ENCODE measurements around the gene KIF7. TPM values are rescaled to one million over a fixed set of nuclear protein-coding genes. Genes with fewer than 3 reads are reported as not detected.

KIF7 gene
- total RNA-seq, 1 experiment from 2014 or later = 8.2 TPM

GRCh38 chr15:89632563-89633430, 22.5 kb downstream of the KIF7 start:
- no peak for TF ChIP-seq CTCF (IDR thresholded peaks at IDR 0.05; ENCODE audit: insufficient read depth in 1 of 2, low read depth in 1 of 2, low read length in 1 of 2, severe bottlenecking in 1 of 2, unreplicated experiment in 1 of 2)
- Histone ChIP-seq H3K27me3 (replicated peaks; ENCODE audit: control insufficient read depth, insufficient read depth, low read length) (no peaks in the 10 kb centered on the region), H3K4me3 (ENCODE audit: low read depth, low read length) (no peak overlapping the region), H3K36me3 (ENCODE audit: control insufficient read depth, insufficient read depth, low read length) (no peaks in the 10 kb centered on the region; the same call in 1 of the 2 replicates), H3K9me3 (0 out of 2 replicates have a peak, but pooled peaks cover 3% of the 10 kb centered on the region), H3K4me1 (no peaks in the 10 kb centered on the region)
- CTCF ChIA-PET = interaction anchor here (0.6 kb wide), 1 partner anchor 8 kb away, joined by 3 read pairs; no protein-coding TSS in a partner anchor
- peaks cover 9% of the 10 kb centered on the region for H3K9me3 Mint-ChIP-seq (ENCODE audit: unreplicated experiment)
- no TSS peak for BruUV-seq (replicated peaks)
- H3K36me3 Mint-ChIP-seq (ENCODE audit: insufficient read depth, unreplicated experiment) = peaks cover 67% of the 10 kb centered on the region
- no peaks in the 10 kb centered on the region for H3K27me3 Mint-ChIP-seq (ENCODE audit: insufficient read depth, unreplicated experiment)
- H3K4me3 Mint-ChIP-seq (ENCODE audit: unreplicated experiment) = no peak overlapping the region
- POLR2A ChIA-PET = no interaction called here
- H3K4me1 Mint-ChIP-seq (ENCODE audit: low read depth, unreplicated experiment) = no peaks in the 10 kb centered on the region
- H3K27ac Mint-ChIP-seq (ENCODE audit: unreplicated experiment) = no peak overlapping the region
- DNase-seq = no peak
- intact Hi-C loops (cut with micrococcal nuclease; ENCODE audit: unreplicated experiment) = no loop called here

- H3K9me3 ChIP-seq = 0 out of 2 replicates have a peak, but pooled peaks cover 3% of the 10 kb centered on the region
- Mint-ChIP-seq H3K36me3 (ENCODE audit: insufficient read depth, unreplicated experiment) (peaks cover 76% of the 10 kb centered on the region), H3K27me3 (ENCODE audit: insufficient read depth, unreplicated experiment) (no peaks in the 10 kb centered on the region), H3K4me3 (ENCODE audit: unreplicated experiment) (no peak overlapping the region), H3K27ac (ENCODE audit: unreplicated experiment) (peak overlapping the region; percentile 50), H3K4me1 (ENCODE audit: low read depth, unreplicated experiment) (no peaks in the 10 kb centered on the region), H3K9me3 (ENCODE audit: unreplicated experiment) (peaks cover 9% of the 10 kb centered on the region)
- CTCF ChIA-PET = no interaction called here
- no peaks in the 10 kb centered on the region for H3K27me3 ChIP-seq (replicated peaks; ENCODE audit: control insufficient read depth, insufficient read depth, low read length)
- H3K36me3 ChIP-seq (ENCODE audit: control insufficient read depth, insufficient read depth, low read length) = no peaks in the 10 kb centered on the region; the same call in 1 of the 2 replicates
- no peak for TF ChIP-seq CTCF (IDR thresholded peaks at IDR 0.05; ENCODE audit: insufficient read depth in 1 of 2, low read depth in 1 of 2, low read length in 1 of 2, severe bottlenecking in 1 of 2, unreplicated experiment in 1 of 2)
- POLR2A ChIA-PET = no interaction called here
- no TSS peak for BruUV-seq (replicated peaks)
- no peak overlapping the region for H3K4me3 ChIP-seq (ENCODE audit: low read depth, low read length)
- no peak for DNase-seq
- intact Hi-C loops (cut with micrococcal nuclease; ENCODE audit: unreplicated experiment) = no loop called here
- H3K4me1 ChIP-seq = no peaks in the 10 kb centered on the region
Measured at GRCh38 chr15:89631902-89632264, 23.4 kb downstream of the KIF7 start.

GRCh38 chr15:89630974-89631901, 24.0 kb downstream of the KIF7 start:
- Mint-ChIP-seq H3K4me3 (ENCODE audit: unreplicated experiment) (no peak overlapping the region), H3K4me1 (ENCODE audit: low read depth, unreplicated experiment) (no peaks in the 10 kb centered on the region), H3K9me3 (ENCODE audit: unreplicated experiment) (peaks cover 9% of the 10 kb centered on the region), H3K27ac (ENCODE audit: unreplicated experiment) (peak overlapping the region; percentile 50), H3K36me3 (ENCODE audit: insufficient read depth, unreplicated experiment) (peaks cover 79% of the 10 kb centered on the region), H3K27me3 (ENCODE audit: insufficient read depth, unreplicated experiment) (no peaks in the 10 kb centered on the region)
- no TSS peak for BruUV-seq (replicated peaks)
- intact Hi-C loops (cut with micrococcal nuclease; ENCODE audit: unreplicated experiment) = no loop called here
- Histone ChIP-seq H3K4me1 (no peaks in the 10 kb centered on the region), H3K36me3 (ENCODE audit: control insufficient read depth, insufficient read depth, low read length) (no peaks in the 10 kb centered on the region; the same call in 1 of the 2 replicates), H3K27me3 (replicated peaks; ENCODE audit: control insufficient read depth, insufficient read depth, low read length) (no peaks in the 10 kb centered on the region), H3K9me3 (0 out of 2 replicates have a peak, but pooled peaks cover 3% of the 10 kb centered on the region), H3K4me3 (ENCODE audit: low read depth, low read length) (no peak overlapping the region)
- TF ChIP-seq CTCF (IDR thresholded peaks at IDR 0.05; ENCODE audit: insufficient read depth in 1 of 2, low read depth in 1 of 2, low read length in 1 of 2, severe bottlenecking in 1 of 2, unreplicated experiment in 1 of 2) = no peak
- ChIA-PET POLR2A (no interaction called here), CTCF (no interaction called here)
- DNase-seq = no peak

Data from Caco-2 (cell line).